SU-DHL-6 (cell line): ENCODE data around the gene SCARB1.

Experiments
- H2AFZ ChIP-seq: fragments of 200-600 bp; sonication (generic); 2 replicates; pipeline ENCODE4 v1.6.1; 2014; ENCODE audit warnings: low read depth, mild to moderate bottlenecking, moderate library complexity, mixed read lengths, antibody characterized with exemption, low read length; ENCODE audit not compliant: severe bottlenecking
- H3F3A ChIP-seq: fragments of 200-600 bp; shearing (Covaris generic); 2 replicates; pipeline ENCODE4 v1.6.0; 2016; ENCODE audit warnings: antibody characterized with exemption, mild to moderate bottlenecking; ENCODE audit not compliant: insufficient read depth
- H3K27ac ChIP-seq: fragments of 200-600 bp; sonication (generic); 2 replicates; pipeline ENCODE4 v1.5.1; 2016; ENCODE audit warnings: low read depth, mild to moderate bottlenecking, low read length, moderate library complexity, mixed read lengths
- H3K27me3 ChIP-seq: fragments of 200-600 bp; sonication (generic), shearing (Covaris generic); 2 replicates; pipeline ENCODE4 v1.6.0; 2014; ENCODE audit warnings: mild to moderate bottlenecking, low read length
- H3K36me3 ChIP-seq: fragments of 200-600 bp; sonication (generic); 2 replicates; pipeline ENCODE4 v1.6.1; 2014; ENCODE audit warnings: mild to moderate bottlenecking, low read length, mixed read lengths
- H3K4me2 ChIP-seq: fragments of 300-600, 200-600 bp; shearing (Covaris generic), sonication (generic); 2 replicates; pipeline ENCODE4 v1.6.0; 2014; ENCODE audit warnings: low read length, low read depth, mild to moderate bottlenecking; ENCODE audit not compliant: poor library complexity, severe bottlenecking
- H3K4me3 ChIP-seq: fragments of 200-600 bp; sonication (generic); 2 replicates; pipeline ENCODE4 v1.5.1; 2014; ENCODE audit warnings: antibody characterized with exemption, low read length, mild to moderate bottlenecking, mixed read lengths; ENCODE audit not compliant: insufficient read depth, poor library complexity, severe bottlenecking
- H3K79me2 ChIP-seq: fragments of 200-600 bp; sonication (generic); 2 replicates; pipeline ENCODE4 v1.6.1; 2014; ENCODE audit warnings: mild to moderate bottlenecking, low read length, moderate library complexity; ENCODE audit not compliant: insufficient read depth
- H3K9ac ChIP-seq: fragments of 200-600 bp; sonication (generic); 2 replicates; pipeline ENCODE4 v1.7.0; 2014; ENCODE audit warnings: mild to moderate bottlenecking, low read length
- H3K9me2 ChIP-seq: fragments of 200-600 bp; sonication (generic); replicated peaks from 2 replicates; pipeline ENCODE4 v1.6.1; 2014; ENCODE audit warnings: low read length; ENCODE audit not compliant: insufficient read depth
- H3K9me3 ChIP-seq: fragments of 200-600 bp; sonication (generic); 2 replicates; pipeline ENCODE4 v1.6.1; 2014; ENCODE audit warnings: low read length, mixed read lengths; ENCODE audit not compliant: insufficient read depth
- H4K20me1 ChIP-seq: fragments of 200-600 bp; sonication (generic); 2 replicates; pipeline ENCODE4 v1.6.1; 2014; ENCODE audit warnings: low read depth, mild to moderate bottlenecking, antibody characterized with exemption, low read length, moderate library complexity, mixed read lengths
- CTCF ChIP-seq: fragments of 200-600 bp; sonication (generic); IDR thresholded peaks from one replicate; pipeline ENCODE4 v1.5.1; 2017; ENCODE audit warnings: antibody characterized with exemption, mild to moderate bottlenecking, low read length, moderate library complexity; ENCODE audit not compliant: insufficient read depth, poor library complexity, severe bottlenecking
- EZH2phosphoT487 ChIP-seq: fragments of 200-600 bp; sonication (generic), shearing (Covaris generic); conservative IDR thresholded peaks from 2 replicates; pipeline ENCODE4 v1.6.1; 2018; ENCODE audit warnings: mild to moderate bottlenecking, antibody characterized with exemption, low read length, moderate library complexity, mixed read lengths

The SCARB1 gene

GRCh38 chr12:124780752-124781685, 82.6 kb downstream of the SCARB1 start:
- Histone ChIP-seq H3K36me3 (no peaks in the 10 kb centered on the region), H2AFZ (no peak overlapping the region), H3K9me3 (no peaks in the 10 kb centered on the region), H3K27ac (no peak overlapping the region), H3K4me3 (no peak overlapping the region), H3K4me2 (no peak overlapping the region), H4K20me1 (no peaks in the 10 kb centered on the region), H3K27me3 (no peaks in the 10 kb centered on the region), H3K9ac (no peak overlapping the region), H3K79me2 (no peaks in the 10 kb centered on the region), H3K9me2 (no peaks in the 10 kb centered on the region), H3F3A (peaks cover 6% of the 10 kb centered on the region; the same call in 1 of the 2 replicates)
- TF ChIP-seq EZH2phosphoT487 (no peak), CTCF (no peak)

GRCh38 chr12:124780336-124780735, 83.3 kb downstream of the SCARB1 start:
- Histone ChIP-seq H3K4me2 (no peak overlapping the region), H3F3A (peaks cover 6% of the 10 kb centered on the region; the same call in 1 of the 2 replicates), H3K4me3 (no peak overlapping the region), H3K27me3 (no peaks in the 10 kb centered on the region), H3K79me2 (no peaks in the 10 kb centered on the region), H3K9me3 (no peaks in the 10 kb centered on the region), H3K9ac (no peak overlapping the region), H4K20me1 (no peaks in the 10 kb centered on the region), H3K9me2 (no peaks in the 10 kb centered on the region), H3K36me3 (no peaks in the 10 kb centered on the region), H2AFZ (no peak overlapping the region), H3K27ac (no peak overlapping the region)
- TF ChIP-seq CTCF (no peak), EZH2phosphoT487 (no peak)

GRCh38 chr12:124779161-124780141, 84.2 kb downstream of the SCARB1 start:
- Histone ChIP-seq H3K9me3 (no peaks in the 10 kb centered on the region), H2AFZ (no peak overlapping the region), H4K20me1 (no peaks in the 10 kb centered on the region), H3F3A (peaks cover 6% of the 10 kb centered on the region; the same call in 1 of the 2 replicates), H3K4me2 (no peak overlapping the region), H3K79me2 (no peaks in the 10 kb centered on the region), H3K36me3 (no peaks in the 10 kb centered on the region), H3K9me2 (no peaks in the 10 kb centered on the region), H3K27ac (no peak overlapping the region), H3K4me3 (no peak overlapping the region), H3K27me3 (no peaks in the 10 kb centered on the region), H3K9ac (no peak overlapping the region)
- TF ChIP-seq CTCF (no peak), EZH2phosphoT487 (no peak)
